OCI-LY1 (cell line): ENCODE measurements around the gene DIPK2B.

Experiments
- CTCF ChIP-seq: fragments of 200-600 bp; sonication (generic), shearing (Covaris generic); IDR thresholded peaks from 2 replicates; pipeline ENCODE4 v1.5.1; 2017; ENCODE audit warnings: mild to moderate bottlenecking, antibody characterized with exemption, low read length, moderate library complexity, mixed read lengths
- EZH2 ChIP-seq: fragments of 200-600 bp; sonication (generic), shearing (Covaris generic); IDR thresholded peaks from 2 replicates; pipeline ENCODE4 v1.8.0; 2017; ENCODE audit warnings: borderline replicate concordance, mixed run types, mild to moderate bottlenecking, antibody characterized with exemption, low read length, moderate library complexity, mixed read lengths

- no peak for TF ChIP-seq CTCF
- TF ChIP-seq EZH2, result no peak
Measured at GRCh38 chrX:45164021-45164621, 36.6 kb downstream of the DIPK2B start.
